Kidney (tissue), 14 donors: ENCODE data around the gene CSF2RB. TPM values are rescaled to one million over a fixed set of nuclear protein-coding genes. Genes with fewer than 3 reads are reported as not detected.
A peak's percentile ranks its signal among the peaks of the same experiment; 100 is the strongest.

ENCODE experiments used
- DNase-seq, 5 donors: peaks; one replicate each; pipeline ENCODE4 v3.0.0-alpha.2; 2013 to 2020
- FAIRE-seq: peaks from 2 replicates; lab custom pipeline; 2012; peaks lifted over from hg19 to GRCh38; lab: Jason Lieb, UNC
- H3K27ac ChIP-seq, 2 donors: one replicate each; pipeline ENCODE4 v1.7.0; 2013; ENCODE audit warnings: low read depth in 2 of 2, low read length in 2 of 2, inconsistent platforms in 1 of 2
- H3K27me3 ChIP-seq: one replicate; pipeline ENCODE4 v1.7.1; 2013; ENCODE audit warnings: low read length, inconsistent platforms; ENCODE audit not compliant: control insufficient read depth, insufficient read depth
- H3K36me3 ChIP-seq, 3 donors: one replicate each; pipeline versions ENCODE4 v1.7.0 to v1.7.1; 2013; ENCODE audit warnings: low read length in 3 of 3, control low read depth in 1 of 3, inconsistent platforms in 1 of 3; ENCODE audit not compliant: insufficient read depth in 3 of 3, control insufficient read depth in 2 of 3
- H3K4me1 ChIP-seq, 3 donors: one replicate each; pipeline versions ENCODE4 v1.7.0 to v1.7.1; 2013; ENCODE audit warnings: low read length in 3 of 3, inconsistent platforms in 1 of 3, low read depth in 1 of 3; ENCODE audit not compliant: control insufficient read depth in 2 of 3, insufficient read depth in 2 of 3
- H3K4me3 ChIP-seq, 3 donors: one replicate each; pipeline versions ENCODE4 v1.7.0 to v1.8.1; 2013; ENCODE audit warnings: low read length in 3 of 3, control low read depth in 1 of 3, inconsistent platforms in 1 of 3
- H3K9ac ChIP-seq, 3 donors: one replicate each; pipeline versions ENCODE4 v1.7.0 to v1.7.1; 2013; ENCODE audit warnings: low read length in 3 of 3, control low read depth in 1 of 3, inconsistent platforms in 1 of 3
- H3K9me3 ChIP-seq, 3 donors: one replicate each; pipeline versions ENCODE4 v1.7.0 to v1.7.1; 2013; ENCODE audit warnings: low read length in 3 of 3, control low read depth in 1 of 3, inconsistent platforms in 1 of 3; ENCODE audit not compliant: control insufficient read depth in 2 of 3, insufficient read depth in 1 of 3
- intact Hi-C: fragments of 100-400 bp; cut with DNase I; formaldehyde crosslinking; loops from one replicate; pipeline ENCODE4 v1.11.1; 2022
- polyA plus RNA-seq: library from polyadenylated mRNA; stranded (reverse); fragments of 350-450 nt; fragmentation: Illumina TruSeq; extraction: RNeasy Lipid Tissue Mini Kit (QIAGEN cat#74804); gene quantifications from one replicate; pipeline ENCODE4 v1.2.3, GENCODE V29; 2014; ENCODE audit warnings: low read depth, low replicate concordance; ENCODE audit not compliant: insufficient read depth
- total RNA-seq: library from RNA; stranded (reverse); fragmentation: NEBNext Ultra II Directional; extraction: Animal tissue kit (Norgen Biotek cat#: 25700); gene quantifications from one replicate; pipeline ENCODE4 v1.2.1, GENCODE V29; 2021
- TF ChIP-seq, protein P1 (sequence below): IDR thresholded peaks from 3 replicates; pipeline ENCODE4 v1.5.1; 2012; ENCODE audit warnings: mild to moderate bottlenecking, moderate library complexity, borderline replicate concordance; ENCODE audit not compliant: insufficient read depth; ENCODE audit errors: extremely low read depth
- donor health status: control.
- donor health status: control.
- donor health status: control.
- donor health status: control.
- donor health status: control.
- donor health status: DM: yes; HTN: yes; CAD: no.
- donor health status: Normal renal cell carcinoma (clear cell type).

Gene CSF2RB
- total and polyA plus RNA-seq, 2 donors from 2014 or later, result 1.0 to 11.4 TPM

DNA sequence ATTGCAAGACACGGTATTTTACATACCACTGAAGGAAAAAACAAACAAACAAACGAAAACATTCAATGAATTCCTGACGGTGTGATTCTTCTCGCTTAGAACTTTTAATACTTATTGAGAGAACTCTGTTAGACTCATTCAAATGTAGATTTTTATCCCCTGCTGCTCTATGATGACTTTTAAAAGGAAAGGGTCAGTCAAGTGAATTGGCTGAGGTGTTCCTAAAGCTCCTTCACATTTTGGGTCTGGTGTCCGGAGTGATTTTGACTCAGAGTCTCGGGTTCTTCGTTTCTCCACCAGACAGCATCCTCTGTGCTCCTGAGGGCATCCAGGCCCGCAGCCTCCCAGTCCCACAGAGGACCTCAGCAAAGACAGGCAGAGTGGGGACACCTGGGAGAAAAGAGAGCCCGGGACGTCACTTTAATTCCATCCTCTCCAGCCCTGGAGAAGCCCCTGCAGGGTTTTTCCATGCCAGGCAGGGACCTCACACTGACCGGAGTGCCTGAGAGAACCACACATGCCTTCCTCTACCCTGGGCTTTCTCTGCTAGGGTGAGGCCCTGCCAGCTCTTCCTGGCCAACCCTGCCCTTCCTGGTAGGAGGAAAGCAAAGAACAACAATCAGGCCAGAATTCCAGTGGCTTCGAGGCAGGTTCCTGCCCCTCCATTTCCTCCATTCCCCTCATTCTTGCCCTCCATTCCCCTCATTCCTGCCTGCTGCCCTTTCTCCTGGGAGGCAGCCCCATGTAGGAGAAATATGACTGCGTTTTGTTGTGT, 1.4 kb upstream of the CSF2RB start:
- H3K36me3 ChIP-seq, result no peaks in the 10 kb centered on the region
- DNase-seq, result peak in 1 of 5 donors; percentile 6
- H3K27me3 ChIP-seq, result no peaks in the 10 kb centered on the region
- H3K9ac ChIP-seq, result no peak overlapping the region
- H3K9me3 ChIP-seq, result no peaks in the 10 kb centered on the region
- H3K4me1 ChIP-seq, result no peaks in the 10 kb centered on the region
- no peak overlapping the region for H3K4me3 ChIP-seq
- no peak for FAIRE-seq
- intact Hi-C loops, result no loop called here
- no peak overlapping the region for H3K27ac ChIP-seq
- TF ChIP-seq, protein P1, sequence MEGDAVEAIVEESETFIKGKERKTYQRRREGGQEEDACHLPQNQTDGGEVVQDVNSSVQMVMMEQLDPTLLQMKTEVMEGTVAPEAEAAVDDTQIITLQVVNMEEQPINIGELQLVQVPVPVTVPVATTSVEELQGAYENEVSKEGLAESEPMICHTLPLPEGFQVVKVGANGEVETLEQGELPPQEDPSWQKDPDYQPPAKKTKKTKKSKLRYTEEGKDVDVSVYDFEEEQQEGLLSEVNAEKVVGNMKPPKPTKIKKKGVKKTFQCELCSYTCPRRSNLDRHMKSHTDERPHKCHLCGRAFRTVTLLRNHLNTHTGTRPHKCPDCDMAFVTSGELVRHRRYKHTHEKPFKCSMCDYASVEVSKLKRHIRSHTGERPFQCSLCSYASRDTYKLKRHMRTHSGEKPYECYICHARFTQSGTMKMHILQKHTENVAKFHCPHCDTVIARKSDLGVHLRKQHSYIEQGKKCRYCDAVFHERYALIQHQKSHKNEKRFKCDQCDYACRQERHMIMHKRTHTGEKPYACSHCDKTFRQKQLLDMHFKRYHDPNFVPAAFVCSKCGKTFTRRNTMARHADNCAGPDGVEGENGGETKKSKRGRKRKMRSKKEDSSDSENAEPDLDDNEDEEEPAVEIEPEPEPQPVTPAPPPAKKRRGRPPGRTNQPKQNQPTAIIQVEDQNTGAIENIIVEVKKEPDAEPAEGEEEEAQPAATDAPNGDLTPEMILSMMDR, result no peak

DNA sequence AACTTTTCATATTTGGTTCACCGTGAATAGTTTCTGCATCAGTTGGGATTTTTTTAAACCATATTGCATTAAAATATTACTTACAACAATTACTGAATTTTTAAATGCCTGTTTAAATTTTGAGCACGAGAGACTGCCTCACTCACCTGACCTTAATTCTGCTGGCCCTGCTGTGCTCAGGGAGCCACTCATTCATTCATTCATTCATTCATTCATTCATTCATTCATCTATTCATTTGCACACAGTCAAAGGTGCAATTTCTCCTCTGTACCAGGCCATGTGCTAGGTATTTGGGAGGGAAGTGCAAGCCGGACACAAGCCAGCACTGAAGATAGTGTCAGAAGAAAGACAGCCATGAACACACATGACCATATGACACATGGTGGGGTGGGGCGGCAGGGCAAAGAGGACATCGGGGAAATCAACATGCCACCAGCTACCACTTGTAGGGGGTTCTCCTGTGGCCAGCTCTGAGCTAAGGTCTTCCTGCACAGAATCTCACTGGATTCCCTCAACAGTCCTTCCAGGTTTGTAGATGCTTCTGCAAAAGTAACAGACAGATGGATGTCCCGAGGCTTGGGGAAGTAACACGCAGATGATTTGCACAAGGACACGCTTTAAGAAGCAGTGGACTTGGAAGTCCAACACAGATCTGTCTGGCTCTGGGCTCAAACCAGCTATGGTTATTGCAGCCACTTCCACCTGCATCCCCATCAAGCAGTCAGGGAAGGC, 568 bp upstream of the CSF2RB start:
- H3K4me3 ChIP-seq, result no peak overlapping the region
- no peaks in the 10 kb centered on the region for H3K4me1 ChIP-seq
- intact Hi-C loops, result no loop called here
- H3K36me3 ChIP-seq, result no peaks in the 10 kb centered on the region
- H3K27me3 ChIP-seq, result no peaks in the 10 kb centered on the region
- peak in 1 of 5 donors; percentile 5 for DNase-seq
- FAIRE-seq, result no peak
- H3K9me3 ChIP-seq, result no peaks in the 10 kb centered on the region
- TF ChIP-seq, protein P1, result no peak
- no peak overlapping the region for H3K27ac ChIP-seq
- H3K9ac ChIP-seq, result no peak overlapping the region

DNA sequence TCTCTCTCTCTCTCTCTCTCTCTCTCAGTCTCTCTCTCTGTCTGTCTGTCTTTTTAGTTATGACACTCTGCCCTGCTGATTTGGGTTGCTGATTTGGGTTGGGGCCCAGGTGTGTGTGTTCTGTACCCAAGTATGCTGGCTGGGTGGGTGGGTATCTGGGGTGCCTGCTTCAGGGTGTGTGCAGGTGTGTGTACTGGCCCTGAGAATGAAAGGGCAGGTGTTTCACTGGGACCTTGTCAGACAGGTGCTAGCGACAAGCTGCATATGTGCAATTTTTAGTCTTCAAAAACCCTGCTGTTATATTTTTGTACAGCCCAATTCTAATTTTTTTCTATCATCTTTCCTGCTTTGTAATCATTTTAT, 943 bp downstream of the CSF2RB start:
- no peak for DNase-seq
- H3K9ac ChIP-seq, result no peak overlapping the region
- H3K4me3 ChIP-seq, result no peak overlapping the region
- no peaks in the 10 kb centered on the region for H3K36me3 ChIP-seq
- no peak for FAIRE-seq
- no peaks in the 10 kb centered on the region for H3K4me1 ChIP-seq
- H3K27me3 ChIP-seq, result no peaks in the 10 kb centered on the region
- TF ChIP-seq, protein P1, result no peak
- H3K27ac ChIP-seq, result no peak overlapping the region
- H3K9me3 ChIP-seq, result no peaks in the 10 kb centered on the region
- intact Hi-C loops, result no loop called here
